Esophagus muscularis mucosa (tissue), 4 donors: ENCODE results near the gene TMCC2. TPM values are rescaled to one million over a fixed set of nuclear protein-coding genes. Genes with fewer than 3 reads are reported as not detected.
"Not testable (repeated sequence)": the region's sequence is repeated elsewhere in the genome, so short reads cannot be mapped to it uniquely, and the experiment has no call there.

Experiments
- DNase-seq: peaks from one replicate; pipeline ENCODE4 v3.0.0-alpha.2; 2017; ENCODE audit errors: extremely low spot score
- H3K27ac ChIP-seq, 4 donors: fragments of 200-600 bp; sonication (generic); replicated peaks in 1 of 4; 1 replicate in 3 of 4; 2 replicates in 1 of 4; pipeline ENCODE4 v1.5.1; 2016 to 2019; ENCODE audit warnings: mild to moderate bottlenecking in 1 of 4
- H3K27me3 ChIP-seq, 4 donors: fragments of 200-600 bp; sonication (generic); one replicate each; pipeline versions ENCODE4 v1.5.1 to v1.6.0; 2016 to 2019
- H3K36me3 ChIP-seq, 4 donors: fragments of 200-600 bp; sonication (generic); one replicate each; pipeline ENCODE4 v1.5.1; 2016 to 2019
- H3K4me1 ChIP-seq, 4 donors: fragments of 200-600 bp; sonication (generic); one replicate each; pipeline ENCODE4 v1.5.1; 2016 to 2019
- H3K4me3 ChIP-seq, 4 donors: fragments of 200-600 bp; sonication (generic); 1 replicate in 2 of 4; 2 replicates in 2 of 4; pipeline ENCODE4 v1.5.1; 2016 to 2019; ENCODE audit warnings: mild to moderate bottlenecking in 4 of 4, moderate library complexity in 1 of 4
- H3K9me3 ChIP-seq, 4 donors: fragments of 200-600 bp; sonication (generic); 1 replicate in 3 of 4; 2 replicates in 1 of 4; pipeline ENCODE4 v1.5.1; 2016 to 2019
- CTCF ChIP-seq, 3 experiments: fragments of 200-600 bp in 2 of 3; fragments of 450-650 bp in 1 of 3; sonication (generic) in 2 of 3; IDR thresholded peaks; one replicate each; pipeline ENCODE4 v1.5.1; 2017 to 2019; ENCODE audit warnings: antibody characterized with exemption in 3 of 3, mild to moderate bottlenecking in 2 of 3, moderate library complexity in 1 of 3
- EP300 ChIP-seq: sonication (generic); formaldehyde crosslinking; IDR thresholded peaks from one replicate; pipeline ENCODE4 v1.6.1; 2017; ENCODE audit warnings: antibody characterized with exemption
- POLR2A ChIP-seq: fragments of 450-650 bp; IDR thresholded peaks from one replicate; pipeline ENCODE4 v1.6.1; 2017; ENCODE audit warnings: antibody characterized with exemption, moderate library complexity, mild to moderate bottlenecking, low read depth
- POLR2AphosphoS5 ChIP-seq, 2 donors: sonication (generic); formaldehyde crosslinking; IDR thresholded peaks; one replicate each; pipeline ENCODE4 v1.6.1; 2017; ENCODE audit warnings: antibody characterized with exemption in 2 of 2
- WGBS: methylation state at CpG from one replicate; pipeline ENCODE4 v1.1.5; 2018; 5-methylcytosine and 5-hydroxymethylcytosine counted together
- intact Hi-C: fragments of 100-400 bp; cut with DNase I; formaldehyde crosslinking; loops from one replicate; pipeline ENCODE4 v1.15.1; 2023
- total RNA-seq, 4 donors: library from RNA; depleted of rRNA; stranded (reverse); fragments of >200 nt; gene quantifications; one replicate each; pipeline versions ENCODE4 v1.1.0 to v1.2.1, GENCODE V29; 2016

TMCC2 gene
- total RNA-seq, 4 donors from 2014 or later, result 4.1 to 8.2 (median 5.9) TPM

- WGBS, result 81% methylated on average over 5 of the region's 5 CpGs
- intact Hi-C loops, result no loop called here
- H3K4me3 ChIP-seq, result no peak overlapping the region
Measured at GRCh38 chr1:205230982-205231381, 3.2 kb downstream of the TMCC2 start.

GRCh38 chr1:205232127-205232820, 4.5 kb downstream of the TMCC2 start:
- TF ChIP-seq CTCF (IDR thresholded peaks at IDR 0.05) (no peak), POLR2A (no peak), EP300 (no peak), POLR2AphosphoS5 (IDR thresholded peaks at IDR 0.05) (no peak)
- intact Hi-C loops, result no loop called here
- H3K27ac ChIP-seq, result no peak overlapping the region
- whole genome bisulfite sequencing, result 94% methylated on average over 7 of the region's 7 CpGs
- H3K4me1 ChIP-seq, result peaks cover 26 to 50% (median 47%) of the 10 kb centered on the region in 4 donors
- H3K27me3 ChIP-seq, result no peaks in the 10 kb centered on the region
- no peaks in the 10 kb centered on the region for H3K9me3 ChIP-seq
- H3K4me3 ChIP-seq, result no peak overlapping the region
- DNase-seq, result no peak
- H3K36me3 ChIP-seq, result no peaks in the 10 kb centered on the region

More at GRCh38 chr1:205230982-205231381, 3.2 kb downstream of the TMCC2 start:
- no peak for TF ChIP-seq CTCF (IDR thresholded peaks at IDR 0.05)
- TF ChIP-seq POLR2AphosphoS5 (IDR thresholded peaks at IDR 0.05), result no peak
- TF ChIP-seq POLR2A, result no peak
- TF ChIP-seq EP300, result no peak
- Histone ChIP-seq H3K9me3 (no peaks in the 10 kb centered on the region), H3K27ac (no peak overlapping the region), H3K27me3 (no peaks in the 10 kb centered on the region), H3K36me3 (no peaks in the 10 kb centered on the region), H3K4me1 (peaks cover 27 to 56% (median 50%) of the 10 kb centered on the region in 4 donors)
- no peak for DNase-seq

GRCh38 chr1:205232945-205233397, 5.2 kb downstream of the TMCC2 start:
- intact Hi-C loops, result no loop called here
- 79% methylated on average over 3 of the region's 3 CpGs for WGBS
- TF ChIP-seq POLR2AphosphoS5 (IDR thresholded peaks at IDR 0.05) (no peak), CTCF (IDR thresholded peaks at IDR 0.05) (no peak), POLR2A (no peak), EP300 (no peak)

GRCh38 chr1:205233986-205234385, 6.2 kb downstream of the TMCC2 start:
- H3K27ac ChIP-seq, H3K4me3 ChIP-seq, intact Hi-C loops, H3K36me3 ChIP-seq, DNase-seq, H3K9me3 ChIP-seq, H3K27me3 ChIP-seq: not testable (repeated sequence)
- peaks cover 17 to 43% (median 38%) of the 10 kb centered on the region in 4 donors for H3K4me1 ChIP-seq
- WGBS, result 96% methylated on average over 7 of the region's 7 CpGs

More at GRCh38 chr1:205232945-205233397, 5.2 kb downstream of the TMCC2 start:
- no peak overlapping the region for H3K4me3 ChIP-seq
- H3K27ac ChIP-seq, result no peak overlapping the region
- H3K36me3 ChIP-seq, result no peaks in the 10 kb centered on the region
- H3K9me3 ChIP-seq, result no peaks in the 10 kb centered on the region
- no peak for DNase-seq
- H3K4me1 ChIP-seq, result peaks cover 24 to 52% (median 45%) of the 10 kb centered on the region in 4 donors
- H3K27me3 ChIP-seq, result no peaks in the 10 kb centered on the region

- Histone ChIP-seq H3K27me3 (no peaks in the 10 kb centered on the region), H3K4me1 (peaks cover 11 to 34% (median 24%) of the 10 kb centered on the region in 4 donors), H3K27ac (peak overlapping the region in 1 of 4 donors; percentile 55), H3K4me3 (no peak overlapping the region), H3K36me3 (no peaks in the 10 kb centered on the region), H3K9me3 (no peaks in the 10 kb centered on the region)
- WGBS, result 69% methylated on average over 6 of the region's 6 CpGs
- intact Hi-C loops, result no loop called here
- no peak for DNase-seq
- no peak for TF ChIP-seq CTCF (IDR thresholded peaks at IDR 0.05)
- no peak for TF ChIP-seq EP300
- no peak for TF ChIP-seq POLR2AphosphoS5 (IDR thresholded peaks at IDR 0.05)
Measured at GRCh38 chr1:205235951-205236350, 8.2 kb downstream of the TMCC2 start.
